Measurements from ENCODE around the gene COL28A1.
"Not testable (repeated sequence)": the region's sequence is repeated elsewhere in the genome, so short reads cannot be mapped to it uniquely, and the experiment has no call there.

Gene COL28A1

DNA sequence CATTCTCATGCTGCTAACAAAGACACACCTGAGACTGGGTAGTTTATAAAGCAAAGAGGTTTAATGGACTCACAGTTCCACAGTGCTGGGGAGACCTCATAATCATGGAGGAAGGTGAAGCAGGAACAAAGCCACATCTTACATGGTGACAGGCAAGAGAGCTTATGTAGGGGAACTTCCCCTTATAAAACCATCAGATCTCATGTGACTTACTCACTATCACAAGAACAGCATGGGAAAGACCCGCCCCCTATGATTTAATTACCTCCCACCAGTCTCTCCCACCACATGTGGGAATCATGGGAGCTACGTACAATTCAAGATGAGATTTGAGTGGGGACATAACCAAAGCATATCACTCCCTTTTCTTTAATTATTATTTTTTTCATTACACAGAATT is 16.6 kb downstream of the COL28A1 start:
- DNase-seq (ENCODE audit: low read depth, low spot score) = no peak

DNA sequence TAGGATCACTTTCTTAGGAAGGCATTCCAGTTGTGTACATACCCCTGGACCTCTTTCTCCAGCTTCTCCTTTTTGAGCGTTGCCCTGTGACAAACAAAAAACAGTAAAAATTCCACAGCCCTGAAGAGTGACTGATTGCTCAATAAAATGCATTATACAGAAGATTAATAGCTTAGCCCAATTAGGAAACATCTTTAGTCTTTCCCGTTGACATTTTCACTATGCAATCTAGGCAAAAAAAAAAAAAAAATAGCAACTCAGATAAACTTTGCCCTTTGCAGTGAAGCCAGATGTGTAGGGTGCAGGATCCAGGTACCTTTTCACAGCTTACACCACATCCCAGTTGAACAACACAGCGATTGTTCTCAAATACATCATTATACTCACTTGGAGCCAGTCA is 17.9 kb downstream of the COL28A1 start:
- DNase-seq (ENCODE audit: low read depth, low spot score) = no peak

DNA sequence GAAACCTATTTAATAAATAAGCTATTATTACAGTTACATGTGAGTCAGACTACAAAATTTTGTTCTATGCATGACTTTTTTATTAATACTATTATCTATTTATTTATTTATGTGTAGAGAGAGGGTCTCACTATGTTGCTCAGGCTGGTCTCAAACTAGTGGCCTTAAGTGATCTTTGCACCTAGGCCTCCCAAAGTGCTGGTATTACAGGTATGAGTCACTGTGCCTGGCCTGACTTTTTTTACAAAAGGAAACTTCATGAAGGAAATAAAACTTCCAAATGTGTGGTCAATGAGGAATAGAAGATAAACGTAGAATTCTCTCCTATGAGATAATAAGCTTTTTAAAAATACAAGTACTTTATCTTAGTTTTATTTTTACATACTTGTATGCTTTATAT is 19.0 kb downstream of the COL28A1 start:
- DNase-seq (ENCODE audit: low read depth, low spot score) = no peak

DNA sequence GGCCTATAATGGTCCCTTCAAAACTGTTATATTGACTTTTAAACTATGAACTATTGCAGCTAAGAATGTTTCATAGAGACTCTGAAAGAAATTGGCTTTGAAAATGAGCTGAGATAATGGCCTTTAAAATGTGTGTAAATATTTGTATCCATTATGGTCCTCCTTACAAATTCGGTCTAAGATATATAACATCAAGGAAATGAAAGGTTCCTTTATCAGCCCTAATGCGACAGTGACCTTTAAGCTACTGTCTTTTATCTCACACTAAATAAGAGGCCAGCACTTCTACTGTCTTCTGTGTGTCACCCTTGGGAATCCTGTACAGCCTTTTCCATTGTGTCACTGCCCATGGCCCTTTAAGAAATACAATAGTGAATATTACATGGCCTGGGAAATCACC is 19.5 kb downstream of the COL28A1 start:
- DNase-seq (ENCODE audit: low read depth, low spot score) = no peak

DNA sequence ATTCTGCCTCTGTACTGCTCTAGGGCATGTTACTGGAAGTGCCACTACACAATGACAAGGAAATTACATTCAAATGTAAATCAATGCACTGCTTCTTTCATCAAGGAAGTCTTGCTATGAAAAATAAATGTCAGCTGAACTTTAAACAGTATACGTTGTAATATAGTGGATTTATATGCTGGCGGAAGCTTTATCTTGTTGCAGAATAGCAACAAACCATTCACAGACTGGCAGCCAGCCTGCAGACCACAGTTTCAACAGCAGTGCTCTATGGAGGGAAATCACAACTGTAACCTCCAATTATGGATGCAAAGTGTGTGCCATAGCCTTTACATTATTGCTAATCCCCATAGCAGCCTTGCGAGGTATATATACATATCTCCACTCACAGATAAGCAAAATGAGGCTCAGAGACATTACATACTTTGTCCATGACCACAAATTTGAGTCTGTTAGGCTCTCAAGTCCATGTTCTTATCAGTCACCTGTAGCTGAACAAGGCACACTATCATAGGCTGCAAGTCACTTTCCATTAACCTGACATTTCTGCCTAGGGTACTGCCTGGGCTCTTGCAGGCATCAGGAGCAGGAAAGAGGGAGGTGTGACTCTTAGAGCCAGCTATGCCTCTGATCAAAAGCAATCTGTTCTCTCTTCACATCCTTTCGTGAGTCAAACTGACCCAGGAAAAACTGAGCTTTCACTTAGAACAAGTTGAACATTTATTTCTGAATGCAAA is 22.6 kb downstream of the COL28A1 start:
- DNase-seq (ENCODE audit: low read depth, low spot score) = no peak

DNA sequence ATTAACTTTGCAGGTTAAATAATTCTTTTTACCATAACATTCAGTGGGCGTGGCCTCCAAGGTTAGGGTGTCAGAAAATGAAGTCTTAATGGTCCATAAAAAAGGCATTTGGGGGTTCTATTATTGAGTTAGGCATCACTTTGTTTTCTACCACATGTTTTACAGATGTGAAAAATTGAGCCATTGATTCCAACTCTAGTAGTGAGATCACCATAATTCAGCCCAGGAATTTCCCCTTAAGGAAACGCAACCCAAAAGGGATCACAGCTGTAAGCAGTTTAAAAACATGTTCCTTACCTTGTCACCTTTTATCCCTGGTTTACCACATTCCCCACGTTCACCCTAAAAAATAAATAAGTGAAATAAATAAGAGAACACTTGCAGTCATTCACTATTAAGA is 24.9 kb downstream of the COL28A1 start:
- no peak for DNase-seq (ENCODE audit: low read depth, low spot score)

DNA sequence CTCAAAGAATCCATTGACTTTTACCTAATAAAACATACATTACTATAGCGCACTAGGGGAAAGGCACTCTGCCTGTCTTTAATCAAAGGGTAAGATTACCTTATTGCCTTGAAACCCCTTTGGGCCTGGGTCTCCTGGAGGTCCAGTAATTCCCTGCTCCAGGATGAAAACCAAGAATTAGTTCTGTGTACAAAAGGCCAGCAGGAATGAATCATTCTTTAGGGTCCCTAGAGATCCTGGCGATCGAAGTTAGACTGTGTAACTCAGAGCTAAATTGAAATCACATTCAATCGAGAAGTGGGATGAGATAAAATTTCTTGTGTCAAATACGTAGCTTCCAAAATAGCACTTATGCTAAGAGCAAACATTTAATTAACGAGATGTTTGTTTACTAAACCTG is 29.8 kb downstream of the COL28A1 start:
- no peak for DNase-seq (ENCODE audit: low read depth, low spot score)

DNA sequence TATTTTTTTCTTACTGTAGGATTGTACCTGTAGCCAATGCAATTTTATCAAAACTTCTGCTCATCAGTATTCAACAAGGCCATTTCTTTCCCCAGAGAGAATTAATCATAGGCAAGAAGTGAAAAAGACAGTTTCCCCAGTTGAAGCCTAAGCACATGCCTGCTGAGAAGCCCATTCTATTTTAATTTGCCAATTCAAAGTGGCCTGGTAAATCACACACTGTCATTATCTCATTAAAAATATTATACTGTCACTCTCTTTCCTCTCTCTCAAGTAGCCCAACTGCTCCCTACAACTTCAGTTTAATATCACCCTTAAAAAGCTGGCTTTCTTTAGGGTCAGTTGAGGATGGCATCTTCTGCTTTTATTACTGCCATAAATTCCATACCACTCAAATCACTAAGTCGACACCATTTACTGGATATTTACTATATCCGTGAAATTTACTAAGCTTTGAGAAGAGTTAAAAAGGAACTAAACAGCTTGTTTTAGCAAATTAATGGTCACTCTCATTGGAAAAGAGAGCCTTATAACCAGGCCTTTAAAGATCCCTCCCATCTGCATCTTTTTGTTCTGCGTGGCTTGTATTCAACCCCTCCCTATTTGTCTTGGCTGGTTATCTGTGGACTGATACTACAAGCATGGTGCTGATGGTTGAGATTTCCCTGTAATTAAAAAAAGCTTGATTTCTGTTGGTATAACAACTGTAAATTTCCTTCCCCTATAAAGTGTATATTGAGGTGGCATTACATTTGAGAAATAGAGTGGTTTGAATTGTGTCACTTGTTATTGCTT is 30.6 kb downstream of the COL28A1 start:
- DNase-seq (ENCODE audit: low read depth, low spot score) = no peak

DNA sequence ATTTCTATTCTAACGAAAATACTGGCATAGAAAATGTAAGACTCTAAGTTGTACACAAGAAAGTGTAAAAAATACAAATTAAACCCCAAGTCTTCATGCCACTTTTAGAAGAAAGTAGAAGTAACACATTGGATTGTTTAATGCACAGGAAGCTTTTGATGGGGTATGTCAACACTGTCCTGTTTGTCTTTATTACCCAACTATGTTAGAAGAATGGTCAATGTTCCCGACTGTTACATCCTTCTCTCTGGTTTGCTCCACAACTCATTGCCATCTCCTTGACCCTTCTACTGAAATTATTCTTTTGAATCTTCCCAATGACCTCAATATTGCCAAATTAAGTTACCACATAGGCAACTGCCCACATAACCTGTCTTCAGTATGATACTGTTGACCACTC is 35.8 kb downstream of the COL28A1 start:
- no peak for DNase-seq (ENCODE audit: low read depth, low spot score)

DNA sequence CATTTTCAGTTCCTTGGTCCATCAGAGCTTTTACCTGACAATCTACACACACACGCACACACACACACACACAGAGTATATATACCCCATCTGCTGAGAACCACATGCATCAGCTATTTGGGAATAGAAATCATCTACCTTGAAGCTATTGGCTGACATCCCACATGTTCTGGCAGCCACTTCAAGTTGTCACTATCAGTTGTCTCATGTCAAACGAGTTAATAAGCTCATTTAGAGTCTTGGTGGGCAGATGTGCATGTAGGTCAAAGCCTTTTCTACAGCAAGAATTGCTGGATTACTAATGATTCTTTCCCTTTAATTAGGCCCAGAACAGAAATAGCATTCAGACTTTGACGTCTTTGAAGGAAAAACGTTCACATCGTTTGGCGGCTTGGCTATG is 36.8 kb downstream of the COL28A1 start:
- DNase-seq (ENCODE audit: low read depth, low spot score) = peak; percentile 4

DNA sequence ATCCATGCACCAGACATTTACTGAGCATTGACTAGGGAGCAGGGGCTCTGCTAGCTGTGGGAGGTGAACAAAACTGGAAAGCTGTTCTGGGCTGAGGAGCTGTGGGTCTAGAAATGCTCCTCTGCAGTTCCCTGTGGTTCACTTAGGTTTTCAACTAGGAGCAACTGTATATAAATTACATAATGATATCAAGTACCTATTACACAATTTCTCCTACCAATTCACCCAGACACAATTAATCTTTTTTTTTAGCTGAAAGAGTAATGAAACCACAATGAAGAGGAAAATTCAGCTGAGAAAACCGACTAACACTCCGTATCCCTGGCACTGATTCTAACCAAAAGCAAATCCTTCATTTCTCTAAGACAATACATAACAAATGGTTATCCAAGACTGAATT is 39.4 kb downstream of the COL28A1 start:
- no peak for DNase-seq (ENCODE audit: low read depth, low spot score)

DNA sequence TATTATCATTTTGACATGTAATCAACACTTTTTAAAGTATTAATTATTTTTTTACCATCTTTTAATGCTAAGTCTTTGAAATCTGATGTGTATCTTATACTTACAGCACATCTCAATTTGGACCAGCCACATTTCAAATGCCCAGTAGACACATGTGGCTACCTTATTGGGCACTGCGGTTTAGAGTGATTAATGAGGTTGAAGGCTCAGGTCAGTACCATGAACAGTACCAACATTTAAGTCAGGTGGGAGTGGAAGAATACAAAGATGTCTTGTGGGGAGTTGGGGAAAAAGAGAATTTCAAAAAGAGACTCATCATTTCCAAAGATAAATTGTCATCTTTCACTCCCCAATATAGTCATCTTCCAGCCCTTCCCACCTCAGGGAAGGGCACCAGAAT is 40.5 kb downstream of the COL28A1 start:
- no peak for DNase-seq (ENCODE audit: low read depth, low spot score)

DNA sequence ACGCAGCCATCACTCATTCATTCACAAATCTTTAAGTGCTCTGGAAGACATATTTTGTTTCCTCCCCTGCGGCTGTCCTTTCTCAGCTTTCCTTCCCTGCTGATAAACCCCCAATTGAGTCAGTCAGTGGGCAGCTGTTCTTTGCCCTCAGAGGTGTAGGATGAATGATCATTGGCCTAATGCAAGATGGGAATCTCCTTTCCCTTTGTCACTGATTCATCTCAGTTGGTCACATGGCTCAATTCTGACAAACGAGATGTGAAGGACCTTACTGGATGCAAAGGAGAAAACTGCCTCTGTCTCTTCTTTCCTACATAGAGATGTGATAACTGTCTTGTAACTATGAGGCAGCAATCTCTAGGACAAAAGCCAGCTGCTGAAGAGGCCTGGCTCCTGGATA is 44.6 kb downstream of the COL28A1 start:
- DNase-seq (ENCODE audit: low read depth, low spot score) = no peak

DNA sequence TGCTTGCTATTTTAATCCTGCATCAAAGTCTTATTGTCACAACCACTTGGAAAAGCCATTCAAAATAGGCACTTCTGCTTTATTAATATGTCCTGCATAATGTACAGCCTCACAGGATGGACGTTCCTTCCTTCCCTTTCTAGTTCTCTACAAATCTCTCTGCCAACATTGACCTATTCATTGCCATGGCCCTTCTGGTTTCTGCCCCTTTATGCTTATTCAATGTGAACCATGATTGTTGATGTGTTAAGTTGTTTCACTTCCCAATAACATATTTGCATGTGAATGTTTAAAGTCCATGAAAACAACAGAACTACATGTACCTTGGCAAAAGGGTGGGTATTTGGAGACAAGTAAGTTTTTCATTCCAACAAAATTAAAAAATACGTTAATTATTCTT is 45.7 kb downstream of the COL28A1 start:
- no peak for DNase-seq (ENCODE audit: low read depth, low spot score)

DNA sequence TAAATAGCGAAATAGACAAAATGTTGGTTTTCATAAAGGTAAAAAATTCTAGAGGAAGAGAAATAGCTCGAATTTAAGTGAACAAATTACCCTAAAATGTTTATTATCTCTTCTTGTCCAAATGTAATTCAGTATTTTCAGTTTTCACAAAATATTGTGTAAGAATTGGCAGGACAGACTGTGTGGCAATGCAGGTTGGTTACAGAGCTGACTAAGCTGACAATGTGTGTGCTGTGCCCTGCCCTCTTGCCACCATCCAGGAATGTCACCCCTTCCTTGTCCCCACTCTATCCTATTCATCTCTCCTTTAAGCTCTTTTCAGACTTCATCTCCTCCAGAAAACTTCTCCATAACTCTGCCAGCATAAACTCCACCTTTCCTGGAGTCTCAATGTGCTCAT is 46.1 kb downstream of the COL28A1 start:
- DNase-seq (ENCODE audit: low read depth, low spot score) = no peak

DNA sequence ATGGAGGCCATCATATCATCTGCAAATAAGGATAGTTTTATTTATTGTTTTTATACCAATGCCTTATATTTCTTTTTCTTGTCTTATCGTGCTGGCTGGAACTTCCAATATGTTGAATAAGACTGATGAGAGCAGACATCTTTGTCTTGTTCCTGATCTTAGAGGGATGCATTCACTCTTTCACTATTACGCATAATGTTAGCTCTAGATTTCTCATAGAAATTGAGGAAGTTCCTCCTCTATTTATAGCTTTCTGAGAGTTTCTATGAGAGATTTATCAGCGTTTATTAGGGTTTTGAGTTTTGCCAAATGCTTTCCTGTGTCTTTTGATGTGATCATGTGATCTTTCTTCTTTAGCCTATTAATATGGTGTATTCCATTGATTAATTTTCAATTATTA is 49.3 kb downstream of the COL28A1 start:
- no peak for DNase-seq (ENCODE audit: low read depth, low spot score)

DNA sequence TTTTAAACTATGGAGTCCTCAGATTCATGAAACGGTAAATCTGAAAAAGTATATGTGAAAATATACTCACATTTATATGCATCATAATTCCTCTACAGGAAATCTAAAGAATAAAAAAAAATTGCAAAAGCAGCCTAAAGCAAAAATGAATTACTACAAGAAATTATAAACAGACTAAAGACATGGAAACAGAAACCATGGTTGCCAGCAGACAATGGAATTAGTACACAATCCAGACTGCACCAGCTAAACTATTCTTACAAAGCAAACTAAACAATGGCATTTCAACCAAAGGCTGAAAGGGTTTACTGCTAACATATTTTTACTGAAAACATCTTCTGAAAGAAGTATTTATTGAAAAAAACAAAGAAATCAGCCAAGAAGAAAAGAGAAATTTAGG is 51.6 kb downstream of the COL28A1 start:
- no peak for DNase-seq (ENCODE audit: low read depth, low spot score)

DNA sequence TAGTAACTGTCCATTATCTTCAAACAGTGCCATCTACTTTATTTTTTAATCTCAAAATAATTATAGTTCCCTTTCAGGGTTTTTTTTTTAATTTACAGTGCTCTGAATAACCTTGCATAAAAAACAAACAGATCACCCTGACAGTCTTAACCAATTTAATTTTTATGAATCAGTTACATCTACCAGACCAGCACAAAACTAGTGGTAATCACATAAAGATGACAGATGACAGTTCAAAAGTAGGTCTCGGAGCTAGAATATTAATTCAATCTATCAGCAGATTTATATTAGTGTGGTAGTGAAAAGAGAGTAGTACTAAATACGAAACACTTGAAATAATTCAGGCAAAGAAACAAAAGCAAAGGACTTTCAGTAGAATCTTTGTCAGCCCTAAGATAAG is 53.9 kb downstream of the COL28A1 start:
- no peak for DNase-seq (ENCODE audit: low read depth, low spot score)

DNA sequence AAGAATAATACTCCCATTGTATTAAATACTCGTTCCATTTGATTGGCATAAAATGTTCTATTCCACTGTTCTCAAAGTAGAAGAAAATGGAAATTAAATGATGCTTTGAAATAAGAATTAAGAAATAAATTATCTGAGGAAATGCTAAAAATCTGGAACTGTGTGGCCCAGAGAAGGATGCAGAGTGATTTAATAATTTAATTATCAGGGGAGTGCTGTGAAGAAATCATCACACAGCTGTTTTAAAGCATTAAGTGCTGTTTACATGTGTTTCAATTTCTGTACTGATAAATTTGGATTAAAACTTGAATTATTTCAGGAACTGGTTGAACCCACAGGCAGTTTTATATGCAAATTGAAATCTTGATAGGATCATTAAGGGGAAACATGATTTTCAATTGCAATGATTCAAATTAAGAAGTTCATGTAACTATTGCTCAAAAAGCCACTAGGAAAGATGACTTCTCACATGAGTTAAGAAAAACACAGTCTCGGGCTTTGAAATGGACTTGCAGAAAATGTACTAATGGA is 56.3 kb downstream of the COL28A1 start:
- no peak for DNase-seq (ENCODE audit: low read depth, low spot score)

DNA sequence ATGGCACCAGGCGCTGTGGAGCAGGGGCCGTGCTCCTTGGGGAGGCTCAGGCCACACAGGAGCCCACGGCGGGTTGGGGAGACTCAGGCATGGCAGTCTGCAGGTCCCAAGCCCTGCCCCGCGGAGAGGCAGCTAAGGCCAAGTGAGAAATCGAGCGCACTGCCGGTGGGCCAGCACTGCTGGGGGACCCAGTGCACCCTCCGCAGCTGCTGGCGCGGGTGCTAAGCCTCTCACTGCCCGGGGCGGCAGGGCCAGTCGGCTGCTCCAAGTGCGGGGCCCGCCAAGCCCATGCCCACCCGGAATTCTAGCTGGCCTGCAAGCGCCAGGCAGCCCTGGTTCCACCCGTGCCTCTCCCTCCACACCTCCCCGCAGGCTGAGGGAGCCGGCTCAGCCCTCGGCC is 57.1 kb downstream of the COL28A1 start:
- no peak for DNase-seq (ENCODE audit: low read depth, low spot score)

DNA sequence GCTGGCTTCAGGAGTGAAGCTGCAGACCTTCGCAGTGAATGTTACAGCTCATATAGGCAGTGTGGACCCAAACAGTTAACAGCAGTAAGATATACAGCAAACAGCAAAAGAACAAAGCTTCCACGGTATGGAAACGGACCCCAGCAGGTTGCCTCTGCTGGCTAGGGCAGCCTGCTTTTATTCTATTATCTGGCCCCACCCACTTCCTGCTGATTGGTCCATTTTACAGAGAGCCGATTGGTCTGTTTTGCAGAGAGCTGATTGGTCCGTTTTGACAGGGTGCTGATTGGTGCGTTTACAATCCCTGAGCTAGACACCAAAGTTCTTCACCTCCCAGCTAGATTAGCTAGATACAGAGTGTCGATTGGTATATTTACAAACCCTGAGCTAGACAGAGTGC is 58.0 kb downstream of the COL28A1 start:
- DNase-seq (ENCODE audit: low read depth, low spot score) = not testable (repeated sequence)

DNA sequence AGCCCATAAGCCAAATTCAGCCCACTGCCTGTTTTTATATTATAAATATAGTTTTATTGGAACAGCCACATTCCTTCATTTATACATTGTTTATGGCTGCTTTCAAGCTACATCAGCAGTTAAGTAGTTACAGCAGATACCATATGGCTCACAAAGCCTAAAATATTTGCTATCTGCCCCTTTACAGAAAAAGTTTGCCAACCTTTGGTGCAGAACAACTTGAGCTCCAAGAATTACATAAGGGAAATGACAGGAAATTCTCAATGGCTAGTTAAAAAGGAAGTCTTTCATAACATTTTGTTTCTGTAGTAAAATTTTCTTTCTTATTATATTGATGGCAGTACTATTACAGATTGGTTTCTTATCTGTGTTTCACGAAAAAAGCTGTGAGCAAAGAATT is 59.3 kb downstream of the COL28A1 start:
- DNase-seq (ENCODE audit: low read depth, low spot score) = no peak

DNA sequence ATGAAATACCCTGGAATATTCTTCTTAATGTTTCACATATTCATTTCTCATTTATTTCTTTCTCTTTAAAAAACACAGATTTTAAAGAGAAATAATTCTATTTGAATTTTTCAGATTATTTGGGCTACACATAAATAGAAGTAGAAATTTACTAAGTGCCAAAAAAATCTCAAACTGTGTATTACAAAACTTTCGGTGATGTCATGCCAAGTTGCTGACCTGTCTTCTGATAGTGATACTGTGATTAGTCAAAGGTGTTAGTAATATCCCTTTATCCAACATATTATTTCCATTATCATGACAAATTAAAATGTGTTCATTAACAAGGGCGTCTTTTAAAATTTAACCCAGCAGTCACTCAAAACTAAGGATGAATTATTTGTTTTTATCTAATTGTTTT is 60.1 kb downstream of the COL28A1 start:
- no peak for DNase-seq (ENCODE audit: low read depth, low spot score)

All from astrocyte of the hippocampus (primary cell).